GM19240 (cell line): ENCODE results near the gene ZNF345.

Experiments used
- DNase-seq: peaks from one replicate; pipeline ENCODE4 v3.0.0; 2011; ENCODE audit warnings: low spot score; ENCODE audit not compliant: insufficient read length

The ZNF345 gene

DNA sequence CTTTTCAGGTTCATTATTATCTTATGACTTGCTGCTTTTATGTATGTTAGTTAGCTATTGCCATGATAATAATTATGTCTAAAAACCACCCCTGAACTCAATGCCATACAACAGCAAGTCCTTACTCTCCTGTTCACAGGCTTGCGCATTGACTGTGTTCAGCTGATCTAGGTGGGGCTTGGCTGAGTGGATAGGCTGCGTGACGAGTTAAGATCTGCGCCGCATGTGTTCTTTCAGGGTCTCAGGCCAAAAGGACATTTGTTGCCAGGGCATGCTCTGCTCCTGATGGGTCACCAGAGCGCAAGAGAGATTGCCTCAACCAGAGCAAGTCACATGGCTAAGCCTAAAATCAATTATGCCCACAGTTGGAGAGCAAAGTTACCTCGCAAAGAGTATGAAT lies 66.3 kb downstream of the ZNF345 start:
- DNase-seq = no peak

DNA sequence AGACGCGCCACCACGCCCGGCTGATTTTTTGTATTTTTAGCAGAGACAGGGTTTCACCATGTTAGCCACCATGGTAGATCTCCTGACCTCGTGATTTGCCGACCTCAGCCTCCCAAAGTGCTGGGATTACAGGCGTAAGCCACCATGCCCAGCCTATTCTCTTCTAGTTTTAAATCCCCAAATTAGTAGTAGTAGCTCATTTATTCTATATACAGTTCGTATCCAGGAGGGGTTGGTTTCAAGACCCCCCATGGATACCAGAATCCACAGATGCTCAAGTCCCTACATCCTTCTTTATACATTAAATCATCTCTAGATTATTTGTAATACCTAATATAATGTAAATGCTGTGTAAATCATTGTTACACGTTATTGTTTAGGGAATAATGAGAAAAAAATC lies 67.4 kb downstream of the ZNF345 start:
- DNase-seq = no peak
